HG02759 (cell line): Measurements from ENCODE around the gene ADPRH.
A peak's percentile ranks its signal among the peaks of the same experiment; 100 is the strongest.

ENCODE experiments used
- ATAC-seq: cut with Tn5 transposase; IDR thresholded peaks from one replicate; pipeline ENCODE4 v1.9.1; 2021; ENCODE audit warnings: mild to moderate bottlenecking, moderate library complexity; ENCODE audit not compliant: unreplicated experiment

ADPRH gene

GRCh38 chr3:119627461-119627860 is 48.2 kb downstream of the ADPRH start:
- ATAC-seq: peak; percentile 31

GRCh38 chr3:119628390-119628789 is 49.1 kb downstream of the ADPRH start:
- ATAC-seq: peak; percentile 79

- ATAC-seq: peak; percentile 40
Observed at GRCh38 chr3:119628816-119629445, 49.6 kb downstream of the ADPRH start.

GRCh38 chr3:119630128-119630879 is 51.0 kb downstream of the ADPRH start:
- no peak for ATAC-seq

GRCh38 chr3:119630880-119631329 is 51.6 kb downstream of the ADPRH start:
- no peak for ATAC-seq

GRCh38 chr3:119631516-119631915 is 52.2 kb downstream of the ADPRH start:
- ATAC-seq: no peak

- no peak for ATAC-seq
Observed at GRCh38 chr3:119632216-119632615, 52.9 kb downstream of the ADPRH start.

- no peak for ATAC-seq
Observed at GRCh38 chr3:119632829-119633228, 53.5 kb downstream of the ADPRH start.

- no peak for ATAC-seq
Observed at GRCh38 chr3:119635719-119636118, 56.4 kb downstream of the ADPRH start.

GRCh38 chr3:119636249-119636648 is 57.0 kb downstream of the ADPRH start:
- no peak for ATAC-seq

- no peak for ATAC-seq
Observed at GRCh38 chr3:119636891-119637611, 57.8 kb downstream of the ADPRH start.

GRCh38 chr3:119637679-119638477 is 58.6 kb downstream of the ADPRH start:
- ATAC-seq: peak; percentile 42
